LoVo (cell line): ENCODE measurements around the gene TACR2.
A peak's percentile ranks its signal among the peaks of the same experiment; 100 is the strongest.

Source experiments
- DNase-seq: peaks from one replicate; pipeline ENCODE4 v3.0.0-alpha.2; 2016; ENCODE audit warnings: low spot score

The TACR2 gene

DNA sequence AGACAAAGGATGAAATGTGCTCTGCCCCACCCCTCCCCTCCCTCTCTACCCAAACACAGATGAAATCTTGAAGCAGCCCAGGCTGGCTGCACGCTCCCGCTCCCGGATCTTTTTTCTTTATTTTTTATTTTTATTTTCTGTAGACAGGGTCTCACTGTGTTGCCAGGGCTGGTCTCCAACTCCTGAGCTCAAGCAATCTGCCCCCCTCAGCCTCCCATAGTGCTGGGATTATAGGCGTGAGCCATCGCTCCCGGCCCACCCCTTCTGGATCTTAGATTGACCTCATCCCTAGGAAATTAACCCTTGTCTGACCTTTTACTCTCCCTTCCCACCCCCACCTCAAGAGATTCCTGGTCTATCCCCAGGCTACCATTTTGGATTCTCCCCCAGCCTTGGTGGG lies 14.3 kb downstream of the TACR2 start:
- no peak for DNase-seq

GRCh38 chr10:69401416-69401815 lies 15.3 kb downstream of the TACR2 start:
- no peak for DNase-seq

DNA sequence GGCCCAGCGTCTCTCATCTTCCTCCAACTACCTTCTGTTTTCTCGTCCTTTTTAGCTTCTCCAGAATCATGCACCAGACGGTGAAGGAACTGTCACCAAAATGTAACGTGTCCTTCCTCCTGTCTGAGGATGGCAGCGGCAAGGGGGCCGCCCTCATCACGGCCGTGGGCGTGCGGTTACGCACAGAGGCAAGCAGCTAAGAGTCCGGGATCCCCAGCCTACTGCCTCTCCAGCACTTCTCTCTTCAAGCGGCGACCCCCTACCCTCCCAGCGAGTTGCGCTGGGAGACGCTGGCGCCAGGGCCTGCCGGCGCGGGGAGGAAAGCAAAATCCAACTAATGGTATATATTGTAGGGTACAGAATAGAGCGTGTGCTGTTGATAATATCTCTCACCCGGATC lies 15.8 kb downstream of the TACR2 start:
- DNase-seq = no peak

DNA sequence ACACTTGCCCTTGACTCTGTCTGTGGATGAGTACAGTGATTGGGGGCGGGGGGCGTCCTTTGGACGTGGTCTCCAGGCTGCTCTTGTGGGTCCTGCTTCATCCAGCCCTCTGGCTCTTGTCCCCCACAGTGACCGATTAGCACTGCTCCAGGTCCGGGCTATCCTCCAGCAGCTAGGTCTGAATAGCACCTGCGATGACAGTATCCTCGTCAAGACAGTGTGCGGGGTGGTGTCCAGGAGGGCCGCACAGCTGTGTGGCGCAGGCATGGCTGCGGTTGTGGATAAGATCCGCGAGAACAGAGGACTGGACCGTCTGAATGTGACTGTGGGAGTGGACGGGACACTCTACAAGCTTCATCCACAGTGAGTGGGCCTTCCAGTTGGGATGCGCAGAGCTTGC lies 18.3 kb downstream of the TACR2 start:
- no peak for DNase-seq

DNA sequence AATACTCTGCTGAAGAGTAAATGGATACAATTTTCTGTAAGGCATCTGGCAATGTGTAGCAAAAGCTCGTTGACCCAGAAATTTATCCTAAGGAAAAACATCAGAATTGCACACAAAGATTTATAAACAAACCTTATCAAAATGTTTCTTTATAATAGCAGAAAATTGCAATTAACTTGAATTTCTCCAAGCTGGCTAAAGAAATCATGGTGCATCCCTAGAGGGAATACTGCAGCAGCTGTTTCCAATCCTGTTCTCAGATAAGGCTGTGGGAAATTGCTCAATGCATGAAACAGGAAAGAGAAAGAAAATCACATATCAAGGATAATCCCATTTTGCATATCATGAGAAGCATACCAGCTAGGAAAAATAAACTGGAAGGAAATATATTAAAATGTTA lies 18.7 kb downstream of the TACR2 start:
- no peak for DNase-seq

- no peak for DNase-seq
Measured at GRCh38 chr10:69394020-69394419, 22.7 kb downstream of the TACR2 start.

GRCh38 chr10:69392481-69393000 lies 24.2 kb downstream of the TACR2 start:
- DNase-seq = peak; percentile 78

DNA sequence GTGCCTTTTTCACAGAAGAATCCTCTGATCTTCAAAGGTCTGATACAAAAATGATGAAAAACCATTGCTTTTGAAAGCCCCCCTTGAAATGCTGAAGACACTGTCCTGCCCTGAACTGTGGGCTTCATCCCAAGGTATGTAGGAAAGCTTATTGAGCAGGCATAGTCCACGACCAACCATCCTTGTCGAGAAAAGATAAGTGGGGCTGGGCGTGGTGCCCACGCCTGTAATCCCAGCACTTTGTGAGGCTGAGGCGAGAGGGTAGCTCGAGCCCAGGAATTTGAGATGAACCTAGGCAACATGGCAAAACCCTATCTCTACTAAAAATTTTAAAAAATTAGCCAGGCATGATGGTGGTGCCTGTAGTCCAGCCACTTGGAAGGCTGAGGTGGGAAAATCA lies 25.6 kb downstream of the TACR2 start:
- DNase-seq = no peak

- no peak for DNase-seq
Measured at GRCh38 chr10:69389827-69390490, 26.8 kb downstream of the TACR2 start.

DNA sequence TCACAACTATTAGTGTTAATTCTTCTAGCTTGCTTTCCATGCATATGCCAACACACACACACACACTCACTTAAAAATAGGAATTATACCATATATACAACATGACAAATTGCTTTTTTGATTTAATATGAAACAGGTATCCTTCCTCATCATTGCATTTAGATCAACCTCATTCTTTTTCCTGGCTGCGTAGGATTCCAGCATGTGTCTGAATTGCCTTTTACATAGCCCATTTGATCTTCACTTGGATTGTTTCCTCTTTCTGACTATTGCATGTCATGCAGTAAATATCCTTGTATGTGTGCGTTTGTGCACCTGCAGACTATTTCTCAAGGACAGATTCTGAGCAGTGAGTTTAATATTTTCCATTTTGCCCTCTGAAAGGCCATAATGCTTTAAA lies 28.2 kb downstream of the TACR2 start:
- DNase-seq = no peak

- no peak for DNase-seq
Measured at GRCh38 chr10:69387500-69387899, 29.2 kb downstream of the TACR2 start.

- DNase-seq = no peak
Measured at GRCh38 chr10:69385454-69386350, 31.0 kb downstream of the TACR2 start.

DNA sequence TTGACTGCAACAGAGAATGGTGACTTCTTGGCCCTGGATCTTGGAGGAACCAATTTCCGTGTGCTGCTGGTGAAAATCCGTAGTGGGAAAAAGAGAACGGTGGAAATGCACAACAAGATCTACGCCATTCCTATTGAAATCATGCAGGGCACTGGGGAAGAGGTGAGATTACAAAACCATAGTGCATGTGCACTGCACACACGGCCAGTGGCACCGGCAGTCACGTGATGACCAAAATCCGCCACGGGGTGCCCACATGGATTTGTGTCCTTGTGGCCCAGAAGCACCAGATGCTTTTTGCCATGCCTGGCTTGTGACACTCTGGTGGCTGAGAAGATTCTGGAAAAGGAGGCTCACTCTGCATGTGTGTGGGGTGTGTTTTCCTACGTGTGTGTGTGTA lies 32.4 kb downstream of the TACR2 start:
- DNase-seq = no peak

GRCh38 chr10:69383558-69383957 lies 33.2 kb downstream of the TACR2 start:
- no peak for DNase-seq

GRCh38 chr10:69382382-69383117 lies 34.2 kb downstream of the TACR2 start:
- no peak for DNase-seq

DNA sequence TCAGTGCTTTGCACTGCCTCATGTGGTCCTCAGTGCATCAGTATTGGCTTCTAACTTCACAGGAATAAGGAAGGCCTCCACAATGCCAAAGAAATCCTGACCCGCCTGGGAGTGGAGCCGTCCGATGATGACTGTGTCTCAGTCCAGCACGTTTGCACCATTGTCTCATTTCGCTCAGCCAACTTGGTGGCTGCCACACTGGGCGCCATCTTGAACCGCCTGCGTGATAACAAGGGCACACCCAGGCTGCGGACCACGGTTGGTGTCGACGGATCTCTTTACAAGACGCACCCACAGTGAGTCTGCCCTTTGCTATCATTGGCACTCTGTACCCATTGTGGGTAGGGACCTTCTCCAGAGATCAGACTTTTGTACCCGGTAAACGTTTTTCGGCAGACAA lies 36.9 kb downstream of the TACR2 start:
- no peak for DNase-seq

DNA sequence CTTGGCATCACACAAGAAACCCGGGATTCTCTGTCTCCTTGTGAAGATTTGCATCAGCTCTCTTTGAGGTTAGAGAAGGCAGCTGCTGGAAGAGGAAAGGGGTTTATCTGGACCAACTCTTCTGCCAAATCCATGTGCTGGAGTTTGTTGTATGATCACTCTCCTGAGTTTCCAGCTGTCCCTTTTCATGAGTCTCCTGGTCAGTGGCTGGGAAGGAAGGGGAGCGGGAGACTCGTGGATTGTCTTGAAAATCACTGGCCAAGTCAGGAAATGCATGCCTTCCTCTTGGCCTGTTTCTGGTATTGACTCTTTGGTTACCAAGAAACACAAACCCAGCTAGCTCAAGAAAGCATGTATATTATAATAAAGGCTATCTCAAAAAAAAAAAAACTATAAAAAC lies 38.8 kb downstream of the TACR2 start:
- DNase-seq = no peak

DNA sequence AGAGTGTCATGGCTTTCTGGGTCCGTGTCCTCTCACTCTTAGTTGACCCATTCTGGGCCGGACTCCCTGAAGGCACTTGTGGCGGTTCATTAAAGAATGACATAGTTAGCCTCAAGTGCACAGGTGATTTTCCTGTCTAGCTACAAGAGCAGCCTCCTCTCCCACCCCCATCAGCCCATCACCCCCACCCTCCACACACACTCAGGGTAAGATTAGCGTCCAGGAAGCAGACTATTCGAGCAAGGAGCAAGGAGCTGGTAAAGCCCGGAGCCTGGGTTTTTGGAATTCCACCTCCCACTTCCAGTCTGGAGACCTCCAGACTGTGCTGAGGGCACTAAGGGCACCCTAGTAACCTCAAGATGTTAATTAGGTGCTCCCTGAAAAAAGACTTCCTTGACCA lies 39.5 kb downstream of the TACR2 start:
- no peak for DNase-seq

GRCh38 chr10:69376662-69377061 lies 40.1 kb downstream of the TACR2 start:
- DNase-seq = no peak

DNA sequence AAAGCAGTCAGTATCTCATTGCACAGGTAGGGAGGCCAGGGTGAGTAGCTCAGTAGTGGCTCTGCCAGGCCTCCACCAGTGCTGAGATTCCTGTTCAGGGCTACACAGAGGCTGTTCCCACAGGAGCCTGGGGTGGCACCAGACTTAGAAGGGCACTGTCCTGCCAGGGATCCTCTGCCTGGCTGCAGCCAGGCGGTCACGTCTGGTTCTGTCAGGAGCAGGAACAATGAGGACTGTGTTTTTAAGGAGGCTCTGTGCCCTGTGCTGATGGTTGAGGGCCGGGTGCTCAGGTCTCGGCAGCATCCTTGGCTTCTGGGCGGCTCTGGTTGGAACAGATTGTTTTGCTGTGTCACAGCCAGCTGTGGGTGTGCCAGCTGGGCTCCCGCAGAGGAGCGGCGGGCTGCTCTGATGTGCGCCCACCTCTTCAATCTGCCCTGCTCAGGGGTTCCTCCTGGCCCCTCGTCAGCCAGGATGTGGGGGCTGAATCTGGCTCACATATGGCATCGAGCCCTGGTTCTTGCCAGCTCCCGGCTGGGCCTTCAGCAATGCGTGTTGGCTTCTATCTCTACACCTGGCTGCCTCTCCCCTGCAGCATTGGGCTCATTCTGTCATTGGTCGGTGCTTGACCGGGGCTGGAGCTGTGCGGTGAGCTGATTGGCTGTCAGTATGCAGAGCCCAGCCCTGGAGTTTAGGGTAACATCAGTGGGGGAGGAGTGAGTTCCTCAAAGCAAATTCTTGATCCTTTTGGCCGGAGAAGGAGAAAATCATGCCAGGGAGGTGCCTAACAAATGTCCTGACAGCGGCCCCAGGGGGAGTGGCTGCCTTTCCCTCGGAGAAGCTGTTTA lies 41.2 kb downstream of the TACR2 start:
- DNase-seq = no peak

DNA sequence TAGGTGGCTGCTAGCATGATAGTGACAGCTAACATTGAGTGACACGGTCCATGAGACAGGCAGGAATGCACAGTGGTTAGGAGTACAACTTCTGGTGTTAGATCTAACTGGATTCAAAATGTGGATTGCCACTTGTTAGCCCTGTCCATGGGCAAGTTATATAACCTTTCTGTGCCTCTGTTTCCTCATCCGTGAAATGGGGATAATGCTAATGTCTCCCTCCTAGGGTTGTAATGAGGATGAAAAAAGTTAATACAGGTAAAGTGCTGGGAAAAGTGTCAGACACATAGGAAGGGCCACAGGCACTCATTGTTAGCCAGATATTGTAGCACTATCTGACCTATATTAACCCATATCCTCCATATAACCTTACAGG lies 41.8 kb downstream of the TACR2 start:
- no peak for DNase-seq

DNA sequence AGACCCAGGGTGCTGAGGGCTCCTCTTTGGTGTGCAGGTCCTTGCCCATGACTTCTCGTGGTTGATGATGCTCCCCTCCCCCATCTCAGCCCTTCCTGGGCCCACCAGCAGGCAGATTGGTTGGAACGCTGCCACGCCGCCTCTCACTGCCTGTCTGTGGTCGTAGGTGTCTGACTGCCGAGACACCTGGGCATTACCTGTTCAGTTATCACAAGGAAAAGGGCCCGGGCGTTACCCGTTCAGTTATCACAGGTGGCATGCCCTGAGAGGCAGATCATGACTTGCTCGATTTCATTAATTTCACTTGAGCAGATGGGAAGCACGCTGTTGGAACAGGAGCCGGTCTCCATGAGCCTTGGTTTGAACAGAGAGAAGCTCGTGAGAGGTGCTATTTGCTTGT lies 42.5 kb downstream of the TACR2 start:
- DNase-seq = no peak
